Panc1 (cell line): ENCODE measurements around the gene ALDOC. TPM values are rescaled to one million over a fixed set of nuclear protein-coding genes. Genes with fewer than 3 reads are reported as not detected.

Experiments used
- ATAC-seq: fragments of 200-7000 bp; cut with Tn5 transposase; 2 replicates; pipeline ENCODE4 v1.9.1; 2020; ENCODE audit warnings: mild to moderate bottlenecking, moderate library complexity
- BruUV-seq: library from RNA; stranded (reverse); fragments of 400-500 nt; replicated peaks from 2 replicates; lab custom pipeline; 2021; lab: Mats Ljungman, UMichigan
- CTCF ChIA-PET: fragments of 300-600 bp; sonication (Branson Sonifier 250); formaldehyde crosslinking; loops from one replicate; lab custom pipeline; 2022; ENCODE audit warnings: antibody characterized with exemption; lab: Charles Lee
- POLR2A ChIA-PET: fragments of 300-600 bp; sonication (Branson Sonifier 250); formaldehyde crosslinking; loops from one replicate; lab custom pipeline; 2022; ENCODE audit warnings: antibody characterized with exemption; lab: Charles Lee
- DNase-seq: peaks from one replicate; pipeline ENCODE4 v3.0.0-alpha.2; 2010; ENCODE audit warnings: low read depth, low spot score
- H3K27ac ChIP-seq: 2 replicates; pipeline ENCODE4 v1.5.1; 2011; ENCODE audit warnings: mild to moderate bottlenecking, low read length, inconsistent platforms
- H3K27me3 ChIP-seq: fragments of 200-500 bp; sonication (Bioruptor generic); 2 replicates; pipeline ENCODE4 v1.6.0; 2014; ENCODE audit warnings: low read length, inconsistent platforms; ENCODE audit not compliant: control insufficient read depth, insufficient read depth
- H3K36me3 ChIP-seq: fragments of 200-500 bp; sonication (Bioruptor generic); 2 replicates; pipeline ENCODE4 v1.5.1; 2014; ENCODE audit warnings: inconsistent platforms, mild to moderate bottlenecking, low read length, moderate library complexity; ENCODE audit not compliant: control insufficient read depth, insufficient read depth
- H3K4me1 ChIP-seq: 2 replicates; pipeline ENCODE4 v1.5.1; 2011; ENCODE audit warnings: inconsistent platforms, mild to moderate bottlenecking, low read length, moderate library complexity; ENCODE audit not compliant: control insufficient read depth, insufficient read depth
- H3K4me3 ChIP-seq, 2 experiments: 2 replicates each; pipeline ENCODE4 v1.5.1; 2011 to 2012; ENCODE audit warnings: low read depth in 2 of 2, low read length in 2 of 2, mild to moderate bottlenecking in 2 of 2, inconsistent platforms in 1 of 2, moderate library complexity in 1 of 2
- H3K9me3 ChIP-seq: fragments of 200-500 bp; sonication (Bioruptor generic); 2 replicates; pipeline ENCODE4 v1.5.1; 2014; ENCODE audit warnings: low read depth, mild to moderate bottlenecking, inconsistent platforms, low read length, moderate library complexity; ENCODE audit not compliant: control insufficient read depth, insufficient read depth
- CTCF ChIP-seq: fragments of 450-650 bp; IDR thresholded peaks from 2 replicates; pipeline ENCODE4 v1.5.1; 2017; ENCODE audit warnings: mild to moderate bottlenecking
- POLR2AphosphoS5 ChIP-seq: IDR thresholded peaks from 2 replicates; pipeline ENCODE4 v1.6.1; 2012; ENCODE audit warnings: mild to moderate bottlenecking, low read depth, low read length, moderate library complexity
- REST ChIP-seq, 2 experiments: IDR thresholded peaks; 2 replicates each; pipeline ENCODE4 v1.6.1; 2011 to 2012; ENCODE audit warnings: low read depth in 2 of 2, control low read depth in 1 of 2, low read length in 1 of 2, mild to moderate bottlenecking in 1 of 2, moderate library complexity in 1 of 2; ENCODE audit not compliant: insufficient read depth in 1 of 2
- SIN3A ChIP-seq: IDR thresholded peaks from 2 replicates; pipeline ENCODE4 v1.6.1; 2012; ENCODE audit warnings: low read depth, mild to moderate bottlenecking, low read length, moderate library complexity, borderline replicate concordance; ENCODE audit not compliant: insufficient read depth
- TCF7L2 ChIP-seq: IDR thresholded peaks from 2 replicates; pipeline ENCODE4 v1.6.1; 2011; ENCODE audit warnings: mild to moderate bottlenecking, low read depth, low read length, inconsistent platforms
- in situ Hi-C: cut with HindIII; loops from 2 replicates; pipeline ENCODE4 v1.10.0; 2016; ENCODE audit warnings: low sequenced_read_pairs, low pct_unique_long_range_greater_than_20kb
- intact Hi-C: fragments of 100-400 bp; cut with micrococcal nuclease; formaldehyde crosslinking; loops from one replicate; pipeline ENCODE4 v1.10.0; 2022; ENCODE audit not compliant: unreplicated experiment
- total RNA-seq: library from RNA; stranded (reverse); gene quantifications from one replicate; pipeline ENCODE4 v1.2.1, GENCODE V29; 2021; ENCODE audit not compliant: unreplicated experiment

ALDOC gene
- total RNA-seq, 1 experiment from 2014 or later: 13.4 TPM

- CTCF ChIA-PET: no interaction called here
These were observed 4.3 kb upstream of the ALDOC start for GRCh38 chr17:28580959-28581358.

GRCh38 chr17:28579526-28579925 is 2.8 kb upstream of the ALDOC start:
- ATAC-seq: no peak
- no peak for DNase-seq
- in situ Hi-C loops: no loop called here
- peaks cover 17% of the 10 kb centered on the region for H3K36me3 ChIP-seq
- H3K9me3 ChIP-seq: no peaks in the 10 kb centered on the region
- no peak overlapping the region for H3K4me3 ChIP-seq
- peaks cover 5% of the 10 kb centered on the region; the same call in 1 of the 2 replicates for H3K4me1 ChIP-seq
- CTCF ChIA-PET: no interaction called here
- intact Hi-C loops: no loop called here
- H3K27ac ChIP-seq: no peak overlapping the region
- TF ChIP-seq CTCF (no peak), SIN3A (no peak), POLR2AphosphoS5 (no peak), TCF7L2 (no peak), REST (IDR thresholded peaks at IDR 0.05; ENCODE audit: insufficient read depth in 1 of 2, low read depth in 2 of 2, low read length in 1 of 2) (no peak)
- POLR2A ChIA-PET: no interaction called here
- H3K27me3 ChIP-seq: no peaks in the 10 kb centered on the region
- BruUV-seq: no TSS peak

More at GRCh38 chr17:28580959-28581358, 4.3 kb upstream of the ALDOC start:
- POLR2A ChIA-PET: no interaction called here
- Histone ChIP-seq H3K36me3 (peaks cover 20% of the 10 kb centered on the region), H3K4me1 (peaks cover 5% of the 10 kb centered on the region; the same call in 1 of the 2 replicates), H3K9me3 (no peaks in the 10 kb centered on the region), H3K27ac (no peak overlapping the region), H3K4me3 (no peak overlapping the region), H3K27me3 (no peaks in the 10 kb centered on the region)
- ATAC-seq: no peak
- DNase-seq: no peak
- no peak for TF ChIP-seq REST (IDR thresholded peaks at IDR 0.05; ENCODE audit: insufficient read depth in 1 of 2, low read depth in 2 of 2, low read length in 1 of 2)
- TF ChIP-seq POLR2AphosphoS5: no peak
- no peak for TF ChIP-seq CTCF
- no peak for TF ChIP-seq TCF7L2
- TF ChIP-seq SIN3A: no peak
- in situ Hi-C loops: no loop called here
- intact Hi-C loops: no loop called here
- no TSS peak for BruUV-seq
